Islet of Langerhans (tissue), 1 donor: ENCODE results near the gene AKAP6.

Experiments used
- FAIRE-seq: peaks from one replicate; lab custom pipeline; 2011; peaks lifted over from hg19 to GRCh38; lab: Jason Lieb, UNC

The AKAP6 gene

DNA sequence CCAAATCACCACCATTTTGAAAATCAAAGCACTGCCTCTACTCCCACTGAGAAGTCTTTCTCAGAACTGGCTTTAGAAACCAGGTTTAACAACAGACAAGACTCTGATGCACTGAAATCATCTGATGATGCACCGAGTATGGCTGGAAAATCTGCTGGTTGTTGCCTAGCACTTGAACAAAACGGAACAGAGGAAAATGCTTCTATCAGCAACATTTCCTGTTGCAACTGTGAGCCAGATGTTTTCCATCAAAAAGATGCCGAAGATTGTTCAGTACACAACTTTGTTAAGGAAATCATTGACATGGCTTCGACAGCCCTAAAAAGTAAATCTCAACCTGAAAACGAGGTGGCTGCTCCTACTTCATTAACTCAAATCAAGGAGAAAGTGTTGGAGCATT is 494.6 kb downstream of the AKAP6 start:
- FAIRE-seq: no peak

DNA sequence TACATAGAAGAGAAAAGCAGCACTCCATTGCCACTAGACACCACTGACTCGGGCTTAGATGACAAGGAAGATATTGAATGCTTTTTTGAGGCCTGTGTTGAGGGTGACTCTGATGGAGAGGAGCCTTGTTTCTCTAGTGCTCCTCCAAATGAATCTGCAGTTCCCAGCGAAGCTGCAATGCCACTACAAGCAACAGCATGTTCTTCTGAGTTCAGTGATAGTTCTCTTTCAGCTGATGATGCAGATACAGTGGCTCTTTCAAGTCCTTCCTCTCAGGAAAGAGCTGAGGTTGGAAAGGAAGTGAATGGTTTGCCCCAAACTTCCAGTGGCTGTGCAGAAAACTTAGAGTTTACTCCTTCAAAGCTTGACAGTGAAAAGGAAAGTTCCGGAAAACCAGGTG is 495.1 kb downstream of the AKAP6 start:
- no peak for FAIRE-seq

DNA sequence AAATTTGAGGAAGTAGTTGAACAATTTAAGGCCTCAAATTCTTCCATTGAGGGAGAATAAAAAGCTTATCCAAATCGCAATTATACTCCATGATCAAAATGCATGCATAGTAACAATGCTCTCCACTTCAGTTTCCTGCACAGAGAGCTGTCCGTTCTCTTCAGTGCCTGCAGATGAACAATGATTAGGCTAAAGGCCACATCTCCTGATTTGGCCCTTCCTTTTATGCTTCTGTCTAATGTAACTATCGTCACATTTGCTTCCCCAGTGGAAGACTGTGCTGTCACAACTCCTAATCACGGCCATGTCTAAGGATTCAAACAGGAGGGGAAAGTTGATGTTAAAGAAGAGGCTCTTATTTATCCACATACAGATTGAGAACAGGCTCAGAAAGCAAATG is 496.0 kb downstream of the AKAP6 start:
- no peak for FAIRE-seq

- FAIRE-seq: no peak
Observed at GRCh38 chr14:32826404-32827082, 497.4 kb downstream of the AKAP6 start.

DNA sequence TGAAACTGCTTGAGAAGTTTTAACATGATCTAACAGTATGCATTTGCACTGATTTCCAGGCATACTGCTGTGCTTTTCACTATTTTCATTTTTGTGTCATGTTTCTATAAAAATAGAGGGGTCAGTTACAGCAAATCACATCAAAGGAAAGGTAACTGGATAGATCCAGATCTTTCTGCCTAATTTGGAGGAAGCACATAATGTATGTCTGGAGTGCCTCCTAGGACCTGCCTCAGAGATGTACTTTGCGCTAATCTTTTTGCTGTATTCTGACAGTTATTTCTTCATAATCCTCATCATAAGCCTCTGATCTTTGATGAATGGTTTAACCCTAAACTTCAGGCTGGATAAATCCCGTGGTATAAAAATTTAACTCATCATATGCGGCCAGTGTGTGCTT is 498.4 kb downstream of the AKAP6 start:
- no peak for FAIRE-seq

DNA sequence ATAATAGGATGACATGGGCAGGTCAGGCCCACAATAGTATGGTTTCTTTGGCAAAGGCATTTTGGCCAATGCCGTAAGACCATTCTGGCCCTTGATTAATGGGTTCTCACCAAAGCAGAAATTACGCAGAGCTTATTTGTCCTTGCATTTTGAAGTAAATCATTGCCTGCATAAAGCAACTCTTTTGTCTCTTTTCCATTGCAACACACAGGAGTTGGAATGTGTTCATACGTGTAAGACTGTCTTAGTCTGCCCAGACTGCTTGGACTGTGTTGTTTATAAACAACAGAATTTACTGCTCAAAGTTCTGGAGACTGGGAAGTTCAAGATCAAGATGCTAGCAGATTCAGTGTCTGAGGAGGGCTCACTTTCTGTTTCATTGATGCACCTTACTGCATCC is 506.8 kb downstream of the AKAP6 start:
- FAIRE-seq: no peak

DNA sequence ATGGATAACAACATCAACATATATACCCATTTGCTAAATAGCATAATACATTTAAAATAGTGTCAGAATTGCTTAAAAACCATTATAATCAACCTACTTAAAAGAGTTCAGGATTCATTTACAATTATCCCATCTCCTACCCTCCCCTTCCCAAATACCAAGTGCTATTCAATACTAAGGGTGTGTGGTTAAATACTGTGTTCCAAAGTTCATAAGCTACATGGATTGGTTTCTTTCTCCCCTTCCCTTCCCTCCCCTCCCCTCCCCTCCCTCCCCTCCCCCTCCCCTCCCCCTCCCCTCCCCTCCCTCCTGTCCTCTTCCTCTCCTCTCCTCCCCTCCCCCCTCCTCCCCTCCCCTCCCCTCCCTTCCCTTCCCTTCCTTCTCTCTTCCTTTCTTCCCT is 512.6 kb downstream of the AKAP6 start:
- FAIRE-seq: no peak

DNA sequence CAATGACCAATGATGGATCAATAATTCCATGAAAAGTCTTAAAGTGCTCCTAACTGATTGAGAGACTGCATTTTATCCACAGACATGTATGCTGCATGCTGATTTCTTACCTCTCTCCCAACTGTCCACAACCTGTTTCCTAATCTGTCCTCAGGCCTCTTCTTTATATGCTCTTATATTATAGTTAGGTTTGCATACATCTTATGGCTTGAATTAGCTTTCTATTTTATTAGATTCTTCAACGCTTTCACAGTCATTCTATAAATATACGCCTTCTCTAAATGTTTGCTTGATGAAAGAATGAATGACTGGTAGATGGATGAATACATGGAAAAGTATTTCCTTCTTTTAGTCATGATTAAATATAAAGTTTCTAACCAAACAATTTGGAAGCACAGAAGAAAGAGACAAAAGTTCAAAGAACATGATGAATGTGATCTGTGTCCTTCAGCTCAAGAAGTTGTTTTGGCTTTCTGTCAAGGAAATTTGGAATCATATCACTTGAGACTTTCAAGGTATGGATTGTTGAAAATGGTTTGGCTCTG is 517.8 kb downstream of the AKAP6 start:
- no peak for FAIRE-seq

GRCh38 chr14:32847867-32848266 is 518.8 kb downstream of the AKAP6 start:
- no peak for FAIRE-seq

GRCh38 chr14:32865827-32866376 is 536.8 kb downstream of the AKAP6 start:
- no peak for FAIRE-seq

- no peak for FAIRE-seq
Observed at GRCh38 chr14:32883188-32883587, 554.1 kb downstream of the AKAP6 start.
